K562 (cell line): Measurements from ENCODE around the gene TASP1. TPM values are rescaled to one million over a fixed set of nuclear protein-coding genes. Genes with fewer than 3 reads are reported as not detected.

ENCODE experiments used
- ATAC-seq: fragments of 200-7000 bp; cut with Tn5 transposase; 3 replicates; pipeline ENCODE4 v1.9.1; 2020; ENCODE audit warnings: moderate library complexity
- BruUV-seq: library from RNA; stranded (reverse); fragments of 400-500 nt; replicated peaks from 2 replicates; lab custom pipeline; 2021; lab: Mats Ljungman, UMichigan
- CTCF ChIA-PET: fragments of 300-600 bp; formaldehyde crosslinking; extraction: SDS; loops from one replicate; lab custom pipeline; 2021; ENCODE audit warnings: low intra/inter-chr PET ratio; lab: Yijun Ruan, JAX
- POLR2A ChIA-PET: fragments of 300-600, 350-650 bp; sonication (Branson Sonifier 250); formaldehyde crosslinking; extraction: SDS; loops from one replicate; lab custom pipeline; 2021; ENCODE audit warnings: antibody characterized with exemption, inconsistent platforms; lab: Yijun Ruan, JAX
- DNase-seq, 4 experiments: peaks; one replicate each; pipeline versions ENCODE4 v3.0.0 to v3.0.0-alpha.2; 2011 to 2018; ENCODE audit warnings: low spot score in 3 of 4, mixed read lengths in 3 of 4; ENCODE audit errors: extremely low read depth in 1 of 4
- FAIRE-seq: peaks from 2 replicates; lab custom pipeline; 2011; peaks lifted over from hg19 to GRCh38; lab: Jason Lieb, UNC
- H2AFZ ChIP-seq: 2 replicates; pipeline ENCODE4 v1.6.0; 2011; ENCODE audit warnings: low read depth, low read length, control low read depth, inconsistent platforms
- H3K27ac ChIP-seq: fragments of 200-600 bp; 3 replicates; pipeline ENCODE4 v1.8.0; 2011; ENCODE audit warnings: low read depth, mild to moderate bottlenecking, control low read depth, inconsistent platforms, low read length, moderate library complexity, mixed read lengths; ENCODE audit errors: extremely low read depth
- H3K27me3 ChIP-seq, 2 experiments: fragments of 300-600 bp in 1 of 2; 2 replicates in 1 of 2; 3 replicates in 1 of 2; pipeline versions ENCODE4 v1.6.0 to v1.8.0; 2011; ENCODE audit warnings: inconsistent platforms in 2 of 2, low read length in 2 of 2, mild to moderate bottlenecking in 1 of 2, mixed read lengths in 1 of 2, moderate library complexity in 1 of 2; ENCODE audit not compliant: control insufficient read depth in 2 of 2, insufficient read depth in 2 of 2
- H3K36me3 ChIP-seq: fragments of 300-600 bp; 3 replicates; pipeline ENCODE4 v1.8.0; 2011; ENCODE audit warnings: mild to moderate bottlenecking, low read length, inconsistent platforms; ENCODE audit not compliant: control insufficient read depth, insufficient read depth
- H3K4me1 ChIP-seq, 2 experiments: fragments of 200-600 bp in 1 of 2; replicated peaks in 1 of 2; 2 replicates in 1 of 2; 3 replicates in 1 of 2; pipeline versions ENCODE4 v1.5.1 to v1.8.0; 2011; ENCODE audit warnings: inconsistent platforms in 2 of 2, low read length in 2 of 2, mild to moderate bottlenecking in 1 of 2, mixed read lengths in 1 of 2, moderate library complexity in 1 of 2; ENCODE audit not compliant: control insufficient read depth in 2 of 2, insufficient read depth in 2 of 2
- H3K4me2 ChIP-seq: 2 replicates; pipeline ENCODE4 v1.6.1; 2011; ENCODE audit warnings: low read length, control low read depth, inconsistent platforms, mixed read lengths; ENCODE audit not compliant: insufficient read depth
- H3K4me3 ChIP-seq: fragments of 200-600 bp; sonication (generic), shearing (Covaris generic); 2 replicates; pipeline ENCODE4 v1.5.1; 2016; ENCODE audit warnings: control low read depth, inconsistent platforms
- H3K79me2 ChIP-seq: fragments of 200-600 bp; 3 replicates; pipeline ENCODE4 v1.8.0; 2011; ENCODE audit warnings: low read length, inconsistent platforms; ENCODE audit not compliant: control insufficient read depth, insufficient read depth
- H3K9ac ChIP-seq, 2 experiments: 2 replicates each; pipeline versions ENCODE4 v1.6.0 to v1.6.1; 2011; ENCODE audit warnings: low read depth in 2 of 2, low read length in 2 of 2, control low read depth in 1 of 2, inconsistent platforms in 1 of 2, mild to moderate bottlenecking in 1 of 2, mixed read lengths in 1 of 2; ENCODE audit not compliant: insufficient read depth in 1 of 2
- H3K9me1 ChIP-seq: one replicate; pipeline ENCODE4 v1.6.0; 2011; ENCODE audit warnings: inconsistent platforms, mild to moderate bottlenecking, low read length, moderate library complexity; ENCODE audit not compliant: control insufficient read depth, insufficient read depth
- H3K9me3 ChIP-seq: replicated peaks from 2 replicates; pipeline ENCODE4 v1.5.1; 2011; ENCODE audit warnings: low read depth, low read length, inconsistent platforms; ENCODE audit not compliant: control insufficient read depth, insufficient read depth
- H4K20me1 ChIP-seq: replicated peaks from 2 replicates; pipeline ENCODE4 v1.6.1; 2011; ENCODE audit warnings: low read length, inconsistent platforms, mixed read lengths; ENCODE audit not compliant: control insufficient read depth, insufficient read depth
- E2F4 ChIP-seq: sonication (generic); formaldehyde crosslinking; IDR thresholded peaks from 2 replicates; pipeline ENCODE4 v1.8.0; 2022; ENCODE audit warnings: mild to moderate bottlenecking, low read depth, missing genetic modification reagents
- E2F6 ChIP-seq, 2 experiments: IDR thresholded peaks; 2 replicates each; pipeline ENCODE4 v1.6.1; 2011; ENCODE audit warnings: borderline replicate concordance in 1 of 2, control low read depth in 1 of 2, low read depth in 1 of 2, low read length in 1 of 2, mild to moderate bottlenecking in 1 of 2, mixed read lengths in 1 of 2, moderate library complexity in 1 of 2; ENCODE audit not compliant: insufficient read depth in 1 of 2, insufficient read length in 1 of 2, poor library complexity in 1 of 2, severe bottlenecking in 1 of 2; ENCODE audit errors: extremely low read depth in 1 of 2
- GMEB1 ChIP-seq: fragments of 250-450 bp; sonication (Bioruptor Pico); IDR thresholded peaks from 2 replicates; pipeline ENCODE4 v1.4.0; 2020; ENCODE audit warnings: mild to moderate bottlenecking
- ILF3 ChIP-seq: fragments of 450-650 bp; IDR thresholded peaks from 2 replicates; pipeline ENCODE4 v1.6.1; 2018; ENCODE audit warnings: antibody characterized with exemption, mild to moderate bottlenecking, moderate library complexity, borderline replicate concordance
- JUNB ChIP-seq: fragments of 450-650 bp; formaldehyde crosslinking; conservative IDR thresholded peaks from 2 replicates; pipeline ENCODE4 v1.4.0; 2020; ENCODE audit warnings: mild to moderate bottlenecking
- NR2C2 ChIP-seq, 2 experiments: fragments of 200-800 bp in 1 of 2; sonication (Bioruptor generic) in 1 of 2; sonication (generic) in 1 of 2; formaldehyde crosslinking in 1 of 2; IDR thresholded peaks; 2 replicates each; pipeline versions ENCODE4 v1.6.1 to v1.8.0; 2016 to 2022; ENCODE audit warnings: mild to moderate bottlenecking in 1 of 2, missing compliant biosample characterization in 1 of 2, missing genetic modification characterization in 1 of 2, missing genetic modification reagents in 1 of 2
- NR3C1 ChIP-seq: sonication (generic); formaldehyde crosslinking; IDR thresholded peaks from 2 replicates; pipeline ENCODE4 v1.8.1; 2022; ENCODE audit warnings: missing genetic modification reagents
- PHTF2 ChIP-seq: fragments of 250-450 bp; sonication (Bioruptor Pico); IDR thresholded peaks from 2 replicates; pipeline ENCODE4 v1.5.0; 2021; ENCODE audit warnings: mild to moderate bottlenecking
- RHOXF2B ChIP-seq: fragments of 250-450 bp; sonication (Bioruptor Pico); conservative IDR thresholded peaks from 2 replicates; pipeline ENCODE4 v1.5.1; 2021
- SAFB ChIP-seq: fragments of 200-400 bp; formaldehyde crosslinking; IDR thresholded peaks from 2 replicates; pipeline ENCODE4 v1.6.1; 2017; ENCODE audit warnings: low read depth, low read length, borderline replicate concordance
- STAT5B ChIP-seq: fragments of 250-450 bp; sonication (Bioruptor Pico); IDR thresholded peaks from 2 replicates; pipeline ENCODE4 v1.8.0; 2021; ENCODE audit warnings: mild to moderate bottlenecking, inconsistent platforms
- TAL1 ChIP-seq: fragments of 450-650 bp; IDR thresholded peaks from 2 replicates; pipeline ENCODE4 v1.6.1; 2016; ENCODE audit warnings: mild to moderate bottlenecking
- VEZF1 ChIP-seq: fragments of 200-800 bp; sonication (Bioruptor generic); IDR thresholded peaks from 2 replicates; pipeline ENCODE4 v1.6.1; 2017; ENCODE audit warnings: missing genetic modification characterization, missing compliant biosample characterization
- ZBTB34 ChIP-seq: fragments of 250-450 bp; sonication (Bioruptor Pico); IDR thresholded peaks from 2 replicates; pipeline ENCODE4 v1.8.0; 2021; ENCODE audit warnings: mild to moderate bottlenecking, moderate library complexity
- ZNF583 ChIP-seq: fragments of 250-450 bp; sonication (Bioruptor Pico); IDR thresholded peaks from 2 replicates; pipeline ENCODE4 v1.4.0; 2020
- WGBS: fragments of 100-300 bp; shearing (Covaris generic); methylation state at CpG from one replicate; pipeline ENCODE4 v1.1.6; 2016; ENCODE audit warnings: low coverage, mixed read lengths; ENCODE audit not compliant: insufficient coverage; ENCODE audit errors: missing lambda C conversion rate; 5-methylcytosine and 5-hydroxymethylcytosine counted together
- in situ Hi-C: fragments of 300-500 bp; cut with MboI; formaldehyde crosslinking; loops from 4 replicates; pipeline ENCODE4 v1.15.0; 2018; ENCODE audit warnings: inconsistent platforms, mixed read lengths
- intact Hi-C: fragments of 100-400 bp; cut with micrococcal nuclease; formaldehyde crosslinking; loops from 2 replicates; pipeline ENCODE4 v1.14.2; 2022
- polyA plus RNA-seq, 8 experiments: library from polyadenylated mRNA; depleted of rRNA in 4 of 8; stranded (reverse) in 5 of 8; unstranded in 3 of 8; fragments of >200 nt; fragmentation: Nextera tagmentation in 2 of 8; fragmentation: Illumina TruSeq in 1 of 8; extraction: Ambion mirVana in 2 of 8; extraction: Trizol in 1 of 8; gene quantifications; 2 replicates each; pipeline versions ENCODE4 v1.2.1 to v1.2.3, GENCODE V29; 2011 to 2014; ENCODE audit warnings: inconsistent platforms in 1 of 8, missing spikeins in 1 of 8
- total RNA-seq, 7 experiments: library from RNA; depleted of rRNA in 6 of 7; stranded (reverse); fragments of >200 nt in 6 of 7; fragmentation: Illumina TruSeq in 2 of 7; extraction: Trizol in 2 of 7; gene quantifications; 2 replicates each; pipeline versions ENCODE4 v1.2.1 to v1.2.3, GENCODE V29; 2011 to 2021; ENCODE audit warnings: low replicate concordance in 1 of 7

The TASP1 gene
- total and polyA plus RNA-seq, 9 of the 15 experiments (the other 6 are each of a cell fraction or from before 2014, with no cell fraction given), result 3.7 to 10.6 (median 6.4) TPM

GRCh38 chr20:13530146-13530545, 108.6 kb downstream of the TASP1 start:
- Histone ChIP-seq H3K9me3 (no peaks in the 10 kb centered on the region), H3K4me2 (no peak overlapping the region), H3K9ac (no peak overlapping the region), H3K27ac (no peak overlapping the region), H3K9me1 (no peaks in the 10 kb centered on the region), H2AFZ (no peak overlapping the region), H3K79me2 (no peaks in the 10 kb centered on the region), H3K4me1 (no peaks in the 10 kb centered on the region), H3K27me3 (no peaks in the 10 kb centered on the region), H3K36me3 (peaks cover 5% of the 10 kb centered on the region; the same call in 2 of the 3 replicates), H4K20me1 (no peaks in the 10 kb centered on the region; the same call in 1 of the 2 replicates), H3K4me3 (no peak overlapping the region)
- in situ Hi-C loops (no loop called here), intact Hi-C loops (no loop called here)
- no peak for ATAC-seq
- WGBS, result 87% methylated on average over 3 of the region's 3 CpGs
- BruUV-seq, result no TSS peak
- DNase-seq, result no peak
- ChIA-PET CTCF (no interaction called here), POLR2A (no interaction called here)
- FAIRE-seq, result no peak
- no peak for TF ChIP-seq GMEB1 (CRISPR knock-in tag)
- no peak for TF ChIP-seq PHTF2 (CRISPR knock-in tag)
- TF ChIP-seq ZBTB34, result no peak
- TF ChIP-seq E2F6 (IDR thresholded peaks at IDR 0.05; ENCODE audit: borderline replicate concordance in 1 of 2, extremely low read depth in 1 of 2, insufficient read depth in 1 of 2, insufficient read length in 1 of 2, low read depth in 1 of 2, low read length in 1 of 2, poor library complexity in 1 of 2, severe bottlenecking in 1 of 2), result no peak
- no peak for TF ChIP-seq TAL1
- TF ChIP-seq NR3C1 (CRISPR knock-in tag), result no peak
- no peak for TF ChIP-seq NR2C2 (CRISPR knock-in tag; IDR thresholded peaks at IDR 0.05)
- no peak for TF ChIP-seq NR2C2 (tag; IDR thresholded peaks at IDR 0.05)
- no peak for TF ChIP-seq SAFB
- no peak for TF ChIP-seq ZNF583
- no peak for TF ChIP-seq JUNB (CRISPR knock-in tag)
- TF ChIP-seq E2F4 (CRISPR knock-in tag), result no peak
- TF ChIP-seq ILF3, result no peak
- no peak for TF ChIP-seq STAT5B (CRISPR knock-in tag)
- TF ChIP-seq VEZF1 (CRISPR knock-in tag), result no peak
- no peak for TF ChIP-seq RHOXF2B (CRISPR knock-in tag)
